ENCODE data around the gene CLIC4.

Gene CLIC4

DNA sequence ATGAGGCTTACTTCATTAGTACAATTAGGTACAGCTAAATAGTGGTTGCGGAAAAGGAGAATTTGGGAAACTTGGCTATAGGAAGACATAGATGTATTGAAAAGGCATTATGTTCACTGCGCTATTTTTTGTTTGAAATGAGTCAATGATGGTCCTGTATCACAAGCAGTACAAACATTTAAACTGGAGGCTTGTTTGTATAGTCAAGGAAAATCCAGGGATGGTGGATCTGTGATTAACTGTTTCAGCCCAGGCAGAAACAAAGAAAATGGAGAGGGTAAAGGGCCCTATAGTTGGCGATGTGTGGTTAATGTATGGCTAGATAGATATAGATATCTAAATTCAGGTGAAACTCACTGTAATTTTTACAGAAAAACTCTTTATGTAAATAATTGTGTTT, 79.9 kb downstream of the CLIC4 start:
- no peak for DNase-seq

DNA sequence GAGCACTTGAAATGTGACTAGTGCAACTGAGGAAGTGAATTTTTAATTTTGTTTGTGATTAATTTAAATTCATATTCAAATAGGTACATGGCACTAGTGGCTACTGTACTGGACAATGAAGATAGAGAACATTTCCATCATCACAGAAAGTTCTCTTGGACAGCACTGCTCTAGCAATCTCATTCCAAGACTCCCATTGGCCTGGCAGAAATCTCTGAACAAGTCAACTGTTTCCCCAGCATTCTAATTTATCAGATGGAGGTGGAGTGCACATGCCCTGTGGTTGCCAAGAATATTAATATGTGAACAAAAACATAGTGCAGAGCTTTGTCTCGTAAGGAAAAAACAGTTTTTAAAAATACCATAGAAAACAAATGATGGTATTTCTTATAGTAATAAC, 81.3 kb downstream of the CLIC4 start:
- no peak for DNase-seq

DNA sequence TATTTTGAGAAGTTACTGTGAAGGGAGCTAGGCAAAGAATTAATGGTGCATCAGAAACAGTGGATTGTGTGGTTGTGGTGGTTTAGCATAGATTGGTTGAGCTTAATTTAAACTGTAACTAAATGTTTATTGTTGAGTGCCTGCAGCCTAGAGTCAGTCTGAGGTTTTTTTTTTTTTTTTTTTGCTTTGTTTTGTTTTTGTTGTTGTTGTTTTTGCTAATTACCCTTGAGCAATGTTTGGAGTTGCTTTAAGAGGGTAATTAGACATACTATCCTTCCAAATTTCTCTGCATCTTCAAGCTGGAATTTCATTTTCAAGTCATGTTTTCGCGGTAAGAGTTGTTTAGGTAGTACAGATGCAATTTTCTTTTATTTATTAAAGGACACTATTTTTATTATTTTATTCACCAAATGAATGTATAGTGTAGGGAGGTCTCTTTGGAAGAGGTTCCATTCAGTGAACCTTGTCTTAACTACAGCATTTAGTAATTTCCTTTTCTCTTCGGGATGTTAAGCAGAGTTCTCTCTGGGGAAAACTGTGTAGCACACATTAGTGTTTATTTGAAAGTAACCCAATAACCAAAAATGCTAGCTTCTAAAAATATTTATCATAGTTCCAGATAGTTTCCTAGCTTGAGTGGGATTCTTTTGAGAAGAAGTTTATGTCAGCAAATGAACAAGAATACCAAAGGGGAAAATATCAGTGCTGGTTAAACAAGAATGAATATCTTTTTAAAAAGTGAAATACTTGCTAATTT, 82.3 kb downstream of the CLIC4 start:
- DNase-seq: no peak

DNA sequence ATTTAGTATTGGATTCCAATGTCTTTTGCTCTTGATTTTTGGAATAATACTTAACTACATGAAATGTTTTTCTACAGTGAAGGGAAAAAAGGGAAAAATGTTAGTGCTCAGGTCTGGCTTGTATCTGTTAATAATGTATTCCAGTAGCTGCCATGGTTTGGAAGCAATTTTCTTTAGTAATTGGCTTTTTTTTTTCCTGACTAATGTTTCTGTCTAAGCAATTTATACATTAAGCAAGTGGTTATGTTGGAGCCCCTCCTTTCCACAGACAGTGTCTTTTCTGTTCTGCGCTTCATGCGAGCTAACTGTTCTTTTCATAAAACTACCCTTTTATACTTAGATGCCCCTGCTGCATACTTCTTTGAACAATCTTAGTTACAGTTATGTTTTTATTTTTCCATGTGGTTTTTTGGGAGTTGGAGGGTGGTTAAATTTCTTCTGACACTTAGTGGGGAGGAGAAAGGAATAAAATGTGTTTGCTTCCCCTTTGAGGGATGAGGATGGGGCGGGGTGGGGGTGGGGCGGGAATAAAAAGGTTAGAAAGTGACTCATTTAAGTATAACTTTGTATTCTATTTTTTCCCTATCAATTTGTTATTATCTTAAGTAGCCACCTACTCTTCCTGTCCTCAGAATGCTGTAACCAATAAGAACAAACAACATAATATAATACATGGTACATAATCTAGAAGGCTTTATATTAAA, 83.1 kb downstream of the CLIC4 start:
- no peak for DNase-seq

DNA sequence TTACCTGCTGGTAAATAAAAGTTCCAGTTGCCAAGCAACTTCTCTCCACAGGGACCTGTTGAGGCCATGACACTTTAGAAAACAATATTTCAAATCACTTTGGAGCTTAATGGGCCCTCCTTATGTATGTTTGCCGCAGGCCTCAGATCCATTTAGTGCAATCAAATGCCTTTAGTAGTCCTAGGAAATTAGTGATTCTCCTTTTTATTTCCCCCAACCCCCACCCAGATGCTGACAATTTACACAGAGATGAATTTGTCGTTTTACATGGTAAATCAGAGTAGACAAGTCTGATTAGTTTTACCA, 83.6 kb downstream of the CLIC4 start:
- no peak for DNase-seq

DNA sequence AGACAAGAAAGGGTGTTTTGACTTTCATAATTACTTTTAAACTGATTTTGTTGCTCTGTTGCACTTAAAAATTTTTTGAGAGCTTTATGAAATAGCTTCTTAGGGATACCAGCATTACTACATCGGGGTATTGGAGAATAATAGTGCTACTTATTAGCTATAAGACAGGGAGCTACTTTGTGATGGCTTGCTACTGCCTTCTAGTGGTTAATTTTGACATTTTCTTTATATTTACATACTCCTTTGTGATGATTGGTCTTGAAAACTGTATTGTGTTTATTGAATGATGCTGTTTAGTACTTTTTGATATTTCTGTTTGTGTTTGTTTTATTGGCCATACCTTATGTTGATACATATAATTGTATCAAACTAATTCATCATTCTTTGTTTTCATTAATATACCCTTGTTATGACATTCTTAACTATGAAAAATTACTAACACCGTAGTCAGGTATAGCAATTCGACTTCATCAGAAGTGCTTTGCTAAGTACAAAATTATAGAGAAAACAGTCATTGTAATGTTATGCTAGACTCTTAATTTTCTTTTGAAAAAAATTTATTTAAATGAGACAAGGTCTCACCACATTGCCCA, 85.5 kb downstream of the CLIC4 start:
- DNase-seq: peak in 1 of 2 donors; percentile 70

DNA sequence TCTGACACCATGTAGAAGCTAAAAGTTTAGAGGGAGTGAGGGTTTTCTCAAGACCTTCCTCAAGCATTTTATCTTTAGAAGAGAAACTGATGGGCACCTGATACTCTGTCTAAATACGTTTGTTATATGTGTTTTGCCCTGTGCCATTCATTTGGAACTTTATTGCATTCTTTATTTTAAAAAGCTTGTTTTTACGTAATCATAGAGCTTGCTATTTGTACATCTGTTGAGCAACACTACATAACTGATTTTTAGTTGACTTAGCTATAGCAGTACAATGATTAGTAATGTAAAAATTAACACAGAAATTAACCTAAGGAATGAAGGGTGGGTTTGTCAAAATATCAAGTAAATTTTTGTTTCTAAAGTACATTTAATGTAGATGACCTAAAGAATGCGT, 96.3 kb downstream of the CLIC4 start:
- no peak for DNase-seq

DNA sequence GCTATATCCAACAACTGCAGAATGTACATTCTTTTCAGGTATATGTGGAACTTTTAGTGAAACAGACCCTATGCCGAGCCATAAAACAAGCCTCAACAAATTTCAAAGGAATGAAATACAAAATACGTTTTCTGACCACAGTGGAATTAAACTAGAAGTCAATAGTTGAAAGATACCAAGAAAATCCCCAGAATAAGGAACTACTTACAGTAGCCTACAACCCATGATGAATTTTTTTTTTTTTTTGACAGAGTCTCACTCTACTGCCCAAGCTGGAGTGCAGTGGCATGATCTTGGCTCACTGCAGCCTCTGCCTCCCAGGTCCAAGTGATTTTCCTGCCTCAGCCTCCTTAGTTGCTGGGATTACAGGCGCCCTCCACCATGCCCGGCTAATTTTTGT, 101.4 kb downstream of the CLIC4 start:
- DNase-seq: no peak

DNA sequence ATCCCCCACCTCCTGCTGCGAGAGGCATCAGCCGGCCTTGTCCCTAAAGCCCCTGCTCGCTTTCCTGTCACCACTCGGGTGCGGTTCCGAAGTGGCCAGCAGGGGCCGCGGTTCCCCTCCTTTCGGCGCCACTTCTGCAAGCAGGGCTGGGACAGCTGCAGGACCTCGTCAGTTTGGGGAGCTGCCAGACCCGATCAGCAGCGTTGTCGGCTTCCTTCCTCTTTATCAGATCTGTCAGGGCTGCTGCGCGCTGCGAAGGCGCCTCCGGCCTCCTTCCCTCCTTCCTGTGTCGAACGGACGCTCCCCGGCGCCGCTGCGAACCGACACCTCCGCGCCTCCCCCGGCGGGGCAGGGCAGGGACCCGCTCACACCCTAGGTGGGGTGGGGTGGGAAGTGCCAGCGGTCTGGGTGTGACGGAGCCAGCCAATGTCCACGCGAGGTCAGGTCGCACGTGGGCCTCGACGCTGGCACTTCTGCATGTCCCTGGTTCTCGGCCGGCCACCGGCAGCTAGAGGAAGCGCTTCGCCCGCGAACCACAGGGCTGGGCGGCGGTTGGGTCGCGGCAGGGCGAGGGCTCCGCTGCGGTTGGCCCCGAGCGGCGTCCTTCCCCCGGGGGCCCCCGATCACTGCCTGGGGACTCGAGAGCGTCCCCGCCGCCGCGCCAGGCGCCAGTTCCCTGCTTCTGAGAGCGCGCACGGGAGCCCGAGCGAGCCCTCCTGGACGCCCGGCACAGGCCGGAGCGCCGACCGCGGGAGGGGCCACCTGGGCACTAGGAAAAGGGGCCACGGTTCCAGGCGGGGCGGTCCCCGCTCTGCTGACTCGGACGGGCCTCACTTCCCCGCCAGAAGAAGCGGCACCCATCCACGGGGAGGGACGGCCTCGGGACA, 103.0 kb downstream of the CLIC4 start:
- peak; percentile 91 to 92 for DNase-seq

DNA sequence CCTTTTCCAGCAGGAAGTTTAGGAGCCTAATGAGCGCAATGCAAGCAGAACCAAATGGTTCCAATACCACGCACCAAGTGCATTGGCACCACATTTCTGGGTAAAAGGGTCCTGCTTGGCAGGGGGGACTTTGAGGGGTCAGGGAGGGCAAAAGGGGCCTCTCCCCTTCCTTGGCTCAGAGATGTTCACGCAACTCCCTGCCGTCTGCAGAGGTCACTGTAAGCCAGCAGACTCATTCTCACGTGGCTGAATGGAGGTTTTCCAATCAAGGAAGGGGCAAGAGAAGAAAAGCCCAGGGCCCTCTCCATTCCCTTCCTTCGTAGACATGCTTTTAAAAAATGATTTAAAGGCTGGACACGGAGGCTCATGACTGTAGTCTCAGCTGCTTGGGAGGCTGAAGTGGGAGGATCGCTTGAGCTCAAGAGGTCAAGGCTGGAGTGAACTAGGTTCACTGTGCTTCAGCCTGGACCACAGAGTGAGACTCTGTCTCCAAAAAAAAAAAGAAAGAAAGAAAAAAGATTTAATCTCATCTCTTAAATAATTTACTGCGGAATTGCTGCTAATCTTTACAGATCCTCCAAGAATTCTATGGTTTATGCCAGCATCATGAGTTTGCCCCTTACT, 104.5 kb downstream of the CLIC4 start:
- peak; percentile 18 to 41 for DNase-seq

DNA sequence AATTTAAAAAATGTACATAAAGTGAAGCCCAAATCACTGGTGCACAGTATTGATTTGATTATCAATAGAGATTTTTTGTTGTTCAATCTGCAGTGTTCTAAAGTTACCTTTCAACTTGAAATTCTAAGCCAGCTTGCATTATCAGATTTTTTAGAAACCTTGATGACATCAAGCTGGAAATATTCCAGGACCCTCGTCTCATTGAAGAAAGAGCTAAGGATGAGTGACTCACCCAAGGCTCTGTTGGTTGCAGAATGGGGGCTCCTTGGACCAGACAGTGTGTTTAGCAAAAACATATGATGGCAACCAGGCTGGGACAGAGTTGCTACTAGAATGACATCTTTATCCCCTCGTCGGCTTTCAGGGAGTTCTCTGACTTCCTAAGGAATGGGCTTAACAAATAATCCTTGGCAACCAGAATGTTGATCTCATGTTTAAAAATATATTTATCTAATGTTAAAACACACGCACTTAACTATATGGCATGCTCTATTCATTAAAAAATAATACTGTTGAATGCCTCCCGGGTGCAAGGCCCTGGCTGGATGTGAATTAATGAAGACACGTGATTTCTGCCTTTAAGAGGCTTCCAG, 105.2 kb downstream of the CLIC4 start:
- DNase-seq: no peak

DNA sequence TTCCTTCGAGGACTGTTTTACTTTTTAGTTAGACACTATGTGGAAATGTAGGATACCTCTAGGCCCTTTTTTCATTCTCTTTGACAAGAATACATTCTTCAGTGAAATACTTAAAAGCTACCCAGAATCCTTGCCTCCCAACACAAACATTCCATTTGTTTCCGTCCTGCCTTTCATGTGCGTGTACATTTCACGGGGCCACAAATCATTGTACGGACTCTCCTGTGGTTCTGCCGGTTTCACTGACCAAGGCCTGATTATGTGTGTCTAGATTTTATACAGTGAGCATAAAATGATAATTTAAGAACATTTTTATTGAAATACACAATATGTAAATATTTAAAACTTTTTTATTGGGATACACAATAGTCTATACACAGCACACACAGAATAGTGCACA, 108.4 kb downstream of the CLIC4 start:
- no peak for DNase-seq

DNA sequence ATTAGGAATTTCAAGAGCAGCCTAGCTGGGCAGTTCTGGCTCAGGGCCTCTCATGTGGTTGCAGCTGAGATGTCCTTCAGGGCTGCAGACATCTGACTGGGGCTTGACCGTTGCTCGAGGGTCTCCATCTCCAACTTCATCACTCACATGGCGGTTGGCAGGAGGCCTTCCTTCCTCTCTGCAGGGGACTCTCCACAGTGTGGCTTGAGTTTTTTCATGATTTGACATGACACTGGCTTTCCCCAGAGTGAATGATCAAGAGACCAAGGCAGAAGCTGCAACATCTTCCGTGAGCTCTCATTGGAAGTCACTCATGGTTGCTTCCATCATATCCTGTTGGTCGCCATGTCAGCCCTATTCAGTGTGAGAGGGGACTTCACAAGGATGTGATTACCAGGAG, 110.2 kb downstream of the CLIC4 start:
- DNase-seq: no peak

DNA sequence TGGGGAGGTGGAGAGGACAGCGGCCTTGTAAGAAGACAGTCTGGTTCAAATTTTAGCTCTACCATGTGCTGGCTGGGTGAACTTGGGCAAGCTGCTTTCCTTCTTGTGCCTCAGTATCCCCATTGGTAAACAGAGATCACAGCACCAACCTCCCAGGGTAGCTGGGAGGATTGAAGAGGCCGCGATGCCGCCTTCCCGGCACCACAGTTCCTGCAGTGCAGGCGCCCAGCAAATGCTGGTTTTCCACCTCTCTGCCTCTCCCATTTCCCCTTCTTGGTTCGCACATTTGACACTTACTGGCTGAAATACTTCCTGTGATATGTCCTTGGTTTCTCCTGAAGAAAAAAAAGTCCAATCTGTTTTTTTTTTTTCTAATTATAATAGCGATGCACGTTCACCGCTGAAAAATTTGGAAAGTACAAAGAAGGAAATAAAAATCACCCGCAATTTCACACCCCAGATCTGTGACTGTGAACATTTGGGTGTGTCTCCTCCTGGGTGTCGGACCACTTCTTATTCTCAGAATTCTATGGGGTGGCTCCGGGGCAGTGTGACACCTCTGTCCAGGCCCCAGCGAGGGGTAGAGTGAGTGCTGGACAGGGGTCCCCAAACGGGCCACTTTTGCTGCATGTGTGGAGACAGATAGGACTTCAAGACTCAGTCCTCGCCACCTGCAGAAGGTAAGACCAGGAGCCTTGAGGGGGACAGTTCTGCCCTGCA, 111.7 kb downstream of the CLIC4 start:
- DNase-seq: peak in 1 of 2 donors; percentile 43

DNA sequence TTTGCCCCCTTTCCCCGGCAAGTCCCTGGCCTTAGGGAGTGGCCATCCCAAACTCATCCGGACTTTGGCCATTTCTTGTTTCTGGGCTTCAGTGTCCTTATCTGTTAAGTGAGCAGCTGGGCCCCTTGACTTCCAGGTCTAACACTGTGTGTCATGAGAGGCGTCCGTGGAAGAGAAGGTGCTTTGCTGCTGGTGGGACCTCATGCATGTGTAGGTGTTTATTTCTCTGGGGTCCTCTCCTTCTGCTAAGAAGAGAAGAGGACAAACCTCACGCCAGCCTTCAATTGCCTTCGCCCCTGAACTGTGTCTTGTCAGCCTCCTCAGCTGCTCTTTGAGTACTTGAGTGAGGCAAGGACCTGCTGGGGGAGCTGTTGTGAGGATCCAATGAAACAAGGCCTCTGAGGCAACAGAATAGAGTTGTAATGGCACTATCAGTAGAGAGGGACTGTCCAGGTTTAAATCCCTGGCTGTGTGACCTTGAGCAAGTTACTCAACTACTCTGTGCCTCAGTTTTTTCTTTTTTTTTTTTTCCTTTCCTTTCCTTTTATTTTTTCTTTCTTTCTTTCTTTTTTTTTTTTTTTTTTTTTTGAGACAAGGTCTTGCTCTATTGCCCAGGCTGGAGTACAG, 112.4 kb downstream of the CLIC4 start:
- DNase-seq: no peak

DNA sequence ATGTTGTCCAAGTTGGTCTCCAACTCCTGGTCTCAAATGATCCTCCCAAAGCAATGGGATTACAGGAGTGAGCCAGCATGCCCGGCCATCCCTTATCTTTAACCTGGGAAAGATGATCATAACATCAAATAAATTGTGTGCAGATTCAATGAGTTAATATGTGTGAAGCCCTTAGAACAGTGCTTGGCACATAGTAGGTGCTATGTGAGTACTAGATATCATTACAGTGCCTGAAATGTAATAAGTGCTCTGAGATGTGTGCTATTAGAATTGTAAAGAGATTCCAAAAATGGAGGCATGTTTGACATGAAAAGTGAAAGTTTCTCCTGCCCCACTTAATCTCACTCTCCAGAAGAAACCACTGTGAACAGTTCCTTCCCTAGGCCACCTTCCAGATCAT, 113.0 kb downstream of the CLIC4 start:
- DNase-seq: no peak

DNA sequence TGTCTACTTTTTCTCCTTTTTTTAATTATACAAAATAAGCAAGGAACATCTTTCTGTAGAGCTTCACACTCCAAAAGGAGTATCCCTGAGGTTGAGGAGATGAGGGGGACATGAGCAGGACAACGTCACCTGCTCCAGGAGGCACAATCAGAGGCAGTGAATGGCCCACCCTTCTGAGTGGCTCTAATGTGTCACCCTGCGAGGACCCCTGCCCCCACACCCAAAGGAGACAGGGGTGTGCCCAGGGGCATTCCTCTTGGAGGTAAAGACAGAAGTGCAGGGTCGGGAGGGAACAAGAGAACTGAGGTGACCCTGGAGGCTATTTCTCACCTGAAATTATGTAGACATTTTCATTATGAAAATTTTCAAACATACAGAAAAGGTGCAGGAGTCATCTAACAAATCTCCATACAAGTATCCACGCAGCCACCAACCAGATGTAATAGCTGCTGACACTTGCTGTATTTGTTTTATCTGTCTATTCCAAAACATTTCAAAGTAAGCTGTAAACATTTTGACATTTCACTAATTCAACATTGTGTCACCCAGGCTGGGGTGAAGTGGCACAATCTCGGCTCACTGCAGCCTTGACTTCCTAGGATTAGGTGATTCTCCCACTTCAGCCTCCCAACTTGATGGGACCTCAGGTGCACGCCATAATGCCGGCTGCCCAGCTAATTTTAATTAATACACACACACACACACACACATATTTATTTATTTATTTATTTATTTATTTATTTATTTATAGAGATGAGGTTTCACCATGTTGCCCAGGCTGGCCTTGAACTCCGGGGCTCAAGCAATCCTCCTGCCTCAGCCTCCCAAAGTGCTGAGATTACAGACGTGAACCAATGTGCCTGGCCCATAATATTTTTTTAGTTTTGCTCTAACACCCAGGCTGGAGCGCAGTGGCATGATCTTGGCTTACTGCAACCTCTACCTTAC, 114.1 kb downstream of the CLIC4 start:
- no peak for DNase-seq

DNA sequence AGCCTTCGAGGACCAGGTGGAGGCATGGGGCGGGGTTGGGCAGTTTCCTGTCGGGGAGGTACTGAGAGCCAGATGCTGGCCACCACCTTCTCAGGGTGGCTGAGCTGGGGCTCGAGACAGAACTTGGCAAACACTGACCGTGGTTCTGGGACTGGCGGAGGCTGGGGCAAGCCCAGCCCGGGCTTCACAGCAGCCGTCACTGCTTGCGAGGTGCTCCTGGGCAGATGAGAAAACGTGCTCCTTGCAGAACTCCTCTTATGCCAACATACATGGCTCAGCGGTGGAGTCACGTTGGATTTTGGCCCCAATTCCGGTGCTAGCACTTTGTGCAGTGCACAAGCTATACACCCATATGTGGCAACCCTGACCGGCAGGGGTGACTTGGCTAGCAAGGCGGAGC, 115.6 kb downstream of the CLIC4 start:
- no peak for DNase-seq

DNA sequence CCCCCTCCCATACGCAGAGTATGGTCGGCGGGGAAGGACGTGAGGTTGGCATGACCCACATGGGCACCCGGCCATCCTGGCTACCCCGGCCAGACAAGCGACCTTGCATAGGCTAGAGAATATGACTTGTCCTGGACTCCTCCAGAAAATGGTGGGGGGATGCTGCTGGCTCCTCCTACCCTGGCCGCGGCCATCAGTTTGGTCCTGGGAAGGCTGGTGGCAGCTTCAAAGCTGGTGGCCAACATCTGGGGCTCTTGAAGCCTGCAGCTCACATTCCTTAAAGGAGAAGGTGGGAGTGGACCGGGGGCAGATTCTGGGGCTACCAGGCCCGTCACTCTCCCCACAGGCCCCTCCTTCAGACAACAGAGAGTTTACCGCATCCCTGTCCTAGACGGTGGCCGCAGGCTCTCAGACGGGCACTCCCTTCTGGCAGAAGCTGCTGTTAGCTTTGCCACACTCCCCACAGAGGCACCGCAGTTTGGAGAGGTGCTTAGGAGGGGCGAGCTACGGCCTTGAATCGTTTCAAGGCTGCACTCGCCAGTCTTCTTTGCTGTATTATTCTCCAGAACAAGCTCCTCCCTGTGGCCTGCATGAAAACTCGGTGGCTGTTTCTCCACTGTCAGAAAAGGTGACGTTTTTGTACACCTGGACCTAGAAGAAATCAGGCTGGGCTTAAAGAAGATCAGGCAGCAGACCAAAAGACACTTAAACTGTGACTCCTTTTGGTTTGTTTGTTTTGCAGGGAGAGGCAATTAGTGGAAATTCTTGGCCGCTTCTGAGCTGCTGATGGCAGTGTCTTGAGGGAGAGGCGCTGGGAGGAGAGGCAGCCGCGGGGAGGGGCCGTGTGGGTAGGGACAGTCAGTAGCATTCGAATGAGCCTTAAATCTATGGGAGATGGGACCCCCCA, 116.8 kb downstream of the CLIC4 start:
- DNase-seq: no peak

Data from CD4-positive, alpha-beta T cell treated with Interferon alpha-2 for 1 hour (primary cell).